HepG2 (cell line): ENCODE data around the gene FRMD1. TPM values are rescaled to one million over a fixed set of nuclear protein-coding genes. Genes with fewer than 3 reads are reported as not detected.

ENCODE experiments used
- ATAC-seq: fragments of 200-7000 bp; cut with Tn5 transposase; 3 replicates; pipeline ENCODE4 v1.9.1; 2020; ENCODE audit warnings: mild to moderate bottlenecking, moderate library complexity
- BruUV-seq: library from RNA; stranded (reverse); fragments of 400-500 nt; replicated peaks from 2 replicates; lab custom pipeline; 2021; lab: Mats Ljungman, UMichigan
- CTCF ChIA-PET: fragments of 300-600 bp; formaldehyde crosslinking; extraction: SDS; loops from one replicate; lab custom pipeline; 2021; ENCODE audit warnings: low total read pairs, inconsistent platforms, low intra/inter-chr PET ratio; lab: Yijun Ruan, JAX
- POLR2A ChIA-PET: fragments of 350-600 bp; sonication (Branson Sonifier 250); formaldehyde crosslinking; loops from one replicate; lab custom pipeline; 2020; ENCODE audit warnings: antibody characterized with exemption, inconsistent platforms; lab: Yijun Ruan, JAX
- DNase-seq: peaks from one replicate; pipeline ENCODE4 v3.0.0-alpha.2; 2015; ENCODE audit warnings: low spot score
- FAIRE-seq: peaks from 3 replicates; lab custom pipeline; 2011; peaks lifted over from hg19 to GRCh38; lab: Jason Lieb, UNC
- H2AFZ ChIP-seq: one replicate; pipeline ENCODE4 v1.6.1; 2011; ENCODE audit warnings: low read length, inconsistent platforms
- H3K27ac ChIP-seq: fragments of 300-600 bp; 3 replicates; pipeline ENCODE4 v1.8.0; 2011; ENCODE audit warnings: mixed run types, mild to moderate bottlenecking, mixed read lengths, low read length, inconsistent platforms; ENCODE audit not compliant: insufficient read depth; ENCODE audit errors: extremely low read length
- H3K27me3 ChIP-seq, 2 experiments: fragments of 200-600 bp in 1 of 2; 2 replicates in 1 of 2; 3 replicates in 1 of 2; pipeline versions ENCODE4 v1.6.0 to v1.8.0; 2011; ENCODE audit warnings: low read length in 2 of 2, mild to moderate bottlenecking in 2 of 2, moderate library complexity in 2 of 2, inconsistent platforms in 1 of 2; ENCODE audit not compliant: insufficient read depth in 2 of 2, control insufficient read depth in 1 of 2
- H3K36me3 ChIP-seq, 2 experiments: fragments of 200-600 bp in 1 of 2; replicated peaks in 1 of 2; 2 replicates in 1 of 2; 3 replicates in 1 of 2; pipeline versions ENCODE4 v1.5.1 to v1.8.0; 2011; ENCODE audit warnings: low read length in 2 of 2, inconsistent platforms in 1 of 2; ENCODE audit not compliant: insufficient read depth in 2 of 2, control insufficient read depth in 1 of 2
- H3K4me1 ChIP-seq: 2 replicates; pipeline ENCODE4 v1.5.1; 2012; ENCODE audit warnings: low read length, inconsistent platforms; ENCODE audit not compliant: insufficient read depth
- H3K4me2 ChIP-seq: 2 replicates; pipeline ENCODE4 v1.6.0; 2011; ENCODE audit warnings: low read depth, low read length, inconsistent platforms
- H3K4me3 ChIP-seq, 3 experiments: fragments of 200-600 bp in 1 of 3; sonication (generic), shearing (Covaris generic) in 1 of 3; replicated peaks in 1 of 3; 2 replicates each; pipeline ENCODE4 v1.5.1; 2011 to 2016; ENCODE audit warnings: low read length in 3 of 3, inconsistent platforms in 2 of 3, low read depth in 2 of 3, mild to moderate bottlenecking in 2 of 3, control low read depth in 1 of 3, mixed read lengths in 1 of 3; ENCODE audit not compliant: insufficient read depth in 1 of 3
- H3K79me2 ChIP-seq: one replicate; pipeline ENCODE4 v1.6.1; 2011; ENCODE audit warnings: low read length, inconsistent platforms; ENCODE audit not compliant: insufficient read depth
- H3K9ac ChIP-seq: 2 replicates; pipeline ENCODE4 v1.6.0; 2011; ENCODE audit warnings: mild to moderate bottlenecking, low read depth, low read length, inconsistent platforms; ENCODE audit not compliant: insufficient read depth
- H3K9me3 ChIP-seq: 2 replicates; pipeline ENCODE4 v1.5.1; 2012; ENCODE audit warnings: mild to moderate bottlenecking, low read length
- H4K20me1 ChIP-seq: 2 replicates; pipeline ENCODE4 v1.6.0; 2011; ENCODE audit warnings: inconsistent platforms, mild to moderate bottlenecking, low read length, moderate library complexity; ENCODE audit not compliant: insufficient read depth
- ATM ChIP-seq: fragments of 450-650 bp; IDR thresholded peaks from 2 replicates; pipeline ENCODE4 v1.7.1; 2017; ENCODE audit warnings: mild to moderate bottlenecking, borderline replicate concordance
- E2F2 ChIP-seq: sonication (generic); formaldehyde crosslinking; IDR thresholded peaks from 2 replicates; pipeline ENCODE4 v1.4.0; 2020; ENCODE audit warnings: missing genetic modification reagents, borderline replicate concordance
- EP300 ChIP-seq, 3 experiments: sonication (generic) in 1 of 3; formaldehyde crosslinking in 1 of 3; IDR thresholded peaks; 2 replicates each; pipeline versions ENCODE4 v1.5.1 to v1.6.1; 2011 to 2020; ENCODE audit warnings: low read depth in 2 of 3, low read length in 2 of 3, borderline replicate concordance in 1 of 3, improper control_type of control experiment in 1 of 3, mild to moderate bottlenecking in 1 of 3, missing genetic modification reagents in 1 of 3, moderate library complexity in 1 of 3
- FOXK2 ChIP-seq: fragments of 450-650 bp; IDR thresholded peaks from 2 replicates; pipeline ENCODE4 v1.6.1; 2016
- HNRNPL ChIP-seq: fragments of 200-400 bp; formaldehyde crosslinking; IDR thresholded peaks from 2 replicates; pipeline ENCODE4 v1.6.1; 2017; ENCODE audit warnings: mild to moderate bottlenecking, low read depth, low read length
- HOXA5 ChIP-seq: sonication (generic); formaldehyde crosslinking; IDR thresholded peaks from 2 replicates; pipeline ENCODE4 v1.4.0; 2020; ENCODE audit warnings: missing genetic modification reagents
- MEF2D ChIP-seq: sonication (generic); formaldehyde crosslinking; IDR thresholded peaks from 2 replicates; pipeline ENCODE4 v1.5.1; 2020; ENCODE audit warnings: mild to moderate bottlenecking, missing genetic modification reagents
- MXD1 ChIP-seq: sonication (generic); formaldehyde crosslinking; IDR thresholded peaks from 2 replicates; pipeline ENCODE4 v1.4.0; 2020; ENCODE audit warnings: mild to moderate bottlenecking, missing genetic modification reagents
- NFYC ChIP-seq: IDR thresholded peaks from 2 replicates; pipeline ENCODE4 v1.6.1; 2016; ENCODE audit warnings: missing genetic modification reagents, missing compliant biosample characterization
- PREB ChIP-seq: sonication (generic); formaldehyde crosslinking; IDR thresholded peaks from 2 replicates; pipeline ENCODE4 v1.4.0; 2020; ENCODE audit warnings: missing genetic modification reagents
- SIN3B ChIP-seq: fragments of 150-350 bp; IDR thresholded peaks from 2 replicates; pipeline ENCODE4 v1.6.1; 2014; ENCODE audit warnings: low read length
- ZEB1 ChIP-seq: IDR thresholded peaks from 2 replicates; pipeline ENCODE4 v1.6.1; 2012; ENCODE audit warnings: mild to moderate bottlenecking, low read depth, inconsistent platforms; ENCODE audit not compliant: insufficient replicate concordance
- ZNF674 ChIP-seq: sonication (generic); formaldehyde crosslinking; IDR thresholded peaks from 2 replicates; pipeline ENCODE4 v1.5.0; 2020; ENCODE audit warnings: low read depth, mild to moderate bottlenecking, missing genetic modification reagents
- WGBS: methylation state at CpG from one replicate; pipeline ENCODE4 v1.1.6; 2017; ENCODE audit warnings: low lambda C conversion rate; 5-methylcytosine and 5-hydroxymethylcytosine counted together
- in situ Hi-C: cut with HindIII; loops from 2 replicates; pipeline ENCODE4 v1.10.0; 2017; ENCODE audit warnings: low pct_unique_long_range_greater_than_20kb; ENCODE audit not compliant: extremely low pct_ligation_motif_present
- intact Hi-C: fragments of 100-400 bp; cut with micrococcal nuclease; formaldehyde crosslinking; loops from one replicate; pipeline ENCODE4 v1.10.0; 2022; ENCODE audit not compliant: unreplicated experiment
- polyA plus RNA-seq, 8 experiments: library from polyadenylated mRNA; depleted of rRNA in 3 of 8; stranded (reverse) in 7 of 8; unstranded in 1 of 8; fragments of >200 nt; fragmentation: Illumina TruSeq in 4 of 8; extraction: Trizol in 4 of 8; gene quantifications; 2 replicates each; pipeline versions ENCODE4 v1.2.1 to v1.2.3, GENCODE V29; 2011 to 2016; ENCODE audit warnings: low read depth in 4 of 8, missing spikeins in 1 of 8, mixed read lengths in 1 of 8; ENCODE audit not compliant: insufficient read depth in 1 of 8
- total RNA-seq, 5 experiments: library from RNA; depleted of rRNA; stranded (reverse); fragments of >200 nt; fragmentation: Illumina TruSeq; extraction: Trizol; gene quantifications; 2 replicates each; pipeline ENCODE4 v1.2.3, GENCODE V29; 2016; ENCODE audit warnings: low read depth in 1 of 5

The FRMD1 gene
- total and polyA plus RNA-seq, 2 of the 13 experiments (the other 11 are each of a cell fraction or from before 2014, with no cell fraction given): 0.01 TPM; not detected in 1

GRCh38 chr6:168026925-168027324, 52.1 kb downstream of the FRMD1 start:
- Histone ChIP-seq H3K9me3 (no peaks in the 10 kb centered on the region), H3K36me3 (no peaks in the 10 kb centered on the region), H3K4me1 (peaks cover 33% of the 10 kb centered on the region), H3K9ac (no peak overlapping the region), H4K20me1 (no peaks in the 10 kb centered on the region), H3K27me3 (peaks cover 0 to 19% of the 10 kb centered on the region in 2 experiments; a peak in 3 of 5 replicates), H2AFZ (no peak overlapping the region), H3K4me2 (no peak overlapping the region), H3K4me3 (no peak overlapping the region), H3K27ac (no peak overlapping the region), H3K79me2 (no peaks in the 10 kb centered on the region)
- intact Hi-C loops: no loop called here
- POLR2A ChIA-PET: no interaction called here
- 41% methylated on average over 9 of the region's 9 CpGs for WGBS
- in situ Hi-C loops: no loop called here
- CTCF ChIA-PET: no interaction called here
- FAIRE-seq (no peak), DNase-seq (no peak), ATAC-seq (no peak)
- TF ChIP-seq ZEB1: no peak
- no peak for TF ChIP-seq E2F2 (CRISPR knock-in tag)
- no peak for TF ChIP-seq ATM
- no peak for TF ChIP-seq FOXK2
- no peak for TF ChIP-seq HNRNPL
- TF ChIP-seq SIN3B: no peak
- TF ChIP-seq NFYC (CRISPR knock-in tag): no peak
- TF ChIP-seq ZNF674: no peak
- no peak for TF ChIP-seq MEF2D (CRISPR knock-in tag)
- TF ChIP-seq PREB (CRISPR knock-in tag): no peak
- no peak for TF ChIP-seq HOXA5 (CRISPR knock-in tag)
- no peak for TF ChIP-seq EP300 (IDR thresholded peaks at IDR 0.05; ENCODE audit: low read depth in 2 of 2, low read length in 2 of 2)
- no peak for TF ChIP-seq EP300 (CRISPR knock-in tag; IDR thresholded peaks at IDR 0.05; ENCODE audit: borderline replicate concordance)
- TF ChIP-seq MXD1 (CRISPR knock-in tag): no peak
- no TSS peak for BruUV-seq
